K562 (cell line): ENCODE results near the gene KLRB1. TPM values are rescaled to one million over a fixed set of nuclear protein-coding genes. Genes with fewer than 3 reads are reported as not detected.

Experiments
- ATF6 ChIP-seq: sonication (generic); formaldehyde crosslinking; IDR thresholded peaks from 2 replicates; pipeline ENCODE4 v1.4.0; 2020; ENCODE audit warnings: mild to moderate bottlenecking, missing genetic modification reagents
- C11orf30 ChIP-seq: fragments of 450-650 bp; IDR thresholded peaks from 2 replicates; pipeline ENCODE4 v1.6.1; 2016; ENCODE audit warnings: low read depth, mild to moderate bottlenecking
- CHD7 ChIP-seq: fragments of 200-600 bp; sonication (generic); IDR thresholded peaks from one replicate; pipeline ENCODE4 v1.6.1; 2012; ENCODE audit warnings: mild to moderate bottlenecking, low read depth, low read length, inconsistent platforms
- COPS2 ChIP-seq: fragments of 450-650 bp; conservative IDR thresholded peaks from 2 replicates; pipeline ENCODE4 v1.6.1; 2016; ENCODE audit warnings: mild to moderate bottlenecking, moderate library complexity
- CXXC5 ChIP-seq: fragments of 250-450 bp; sonication (Bioruptor Pico); IDR thresholded peaks from 2 replicates; pipeline ENCODE4 v1.8.0; 2022; ENCODE audit warnings: inconsistent platforms, mild to moderate bottlenecking, moderate library complexity
- ELF1 ChIP-seq: fragments of 200-800 bp; sonication (Bioruptor generic); IDR thresholded peaks from 2 replicates; pipeline ENCODE4 v1.6.1; 2016; ENCODE audit warnings: missing genetic modification characterization, missing compliant biosample characterization
- MAZ ChIP-seq, 2 experiments: fragments of 450-650 bp in 1 of 2; sonication (generic) in 1 of 2; formaldehyde crosslinking; IDR thresholded peaks in 1 of 2; conservative IDR thresholded peaks in 1 of 2; 2 replicates each; pipeline versions ENCODE4 v1.4.0 to v1.5.0; 2020; ENCODE audit warnings: mild to moderate bottlenecking in 1 of 2, missing genetic modification reagents in 1 of 2
- MXI1 ChIP-seq: IDR thresholded peaks from 2 replicates; pipeline ENCODE4 v1.6.1; 2011; ENCODE audit warnings: low read depth, mild to moderate bottlenecking, improper control_type of control experiment, low read length
- PHF21A ChIP-seq: fragments of 450-650 bp; IDR thresholded peaks from 2 replicates; pipeline ENCODE4 v1.6.1; 2017; ENCODE audit warnings: low read depth, borderline replicate concordance
- PKNOX1 ChIP-seq: fragments of 450-650 bp; IDR thresholded peaks from 2 replicates; pipeline ENCODE4 v1.6.1; 2016
- TEAD4 ChIP-seq, 2 experiments: sonication (generic) in 1 of 2; formaldehyde crosslinking in 1 of 2; IDR thresholded peaks; 2 replicates each; pipeline versions ENCODE4 v1.6.1 to v1.8.0; 2012 to 2022; ENCODE audit warnings: borderline replicate concordance in 1 of 2, inconsistent platforms in 1 of 2, low read length in 1 of 2, mild to moderate bottlenecking in 1 of 2, missing genetic modification reagents in 1 of 2
- polyA plus RNA-seq, 8 experiments: library from polyadenylated mRNA; depleted of rRNA in 4 of 8; stranded (reverse) in 5 of 8; unstranded in 3 of 8; fragments of >200 nt; fragmentation: Nextera tagmentation in 2 of 8; fragmentation: Illumina TruSeq in 1 of 8; extraction: Ambion mirVana in 2 of 8; extraction: Trizol in 1 of 8; gene quantifications; 2 replicates each; pipeline versions ENCODE4 v1.2.1 to v1.2.3, GENCODE V29; 2011 to 2014; ENCODE audit warnings: inconsistent platforms in 1 of 8, missing spikeins in 1 of 8
- total RNA-seq, 7 experiments: library from RNA; depleted of rRNA in 6 of 7; stranded (reverse); fragments of >200 nt in 6 of 7; fragmentation: Illumina TruSeq in 2 of 7; extraction: Trizol in 2 of 7; gene quantifications; 2 replicates each; pipeline versions ENCODE4 v1.2.1 to v1.2.3, GENCODE V29; 2011 to 2021; ENCODE audit warnings: low replicate concordance in 1 of 7

The KLRB1 gene
- total and polyA plus RNA-seq, 9 of the 15 experiments (the other 6 are each of a cell fraction or from before 2014, with no cell fraction given): not detected

- TF ChIP-seq CHD7 (no peak), TEAD4 (IDR thresholded peaks at IDR 0.05; ENCODE audit: low read length) (0 out of 2 replicates have a peak, but pooled peaks have one; percentile 3), TEAD4 (CRISPR knock-in tag; IDR thresholded peaks at IDR 0.05; ENCODE audit: borderline replicate concordance) (no peak), PHF21A (peak; percentile 74; the same call in 1 of the 2 replicates), MXI1 (no peak), CXXC5 (peak; percentile 91), PKNOX1 (no peak), C11orf30 (no peak), COPS2 (no peak), MAZ (CRISPR knock-in tag; conservative IDR thresholded peaks at IDR 0.05 in 1 of 2, IDR thresholded peaks at IDR 0.05 in 1 of 2) (peak; percentile 68 to 83), ATF6 (CRISPR knock-in tag) (no peak), ELF1 (tag) (peak; percentile 62; the same call in 1 of the 2 replicates)
Measured at GRCh38 chr12:9647825-9648700, 40.3 kb upstream of the KLRB1 start (continued).
